ENCODE measurements around the gene FBP2. TPM values are rescaled to one million over a fixed set of nuclear protein-coding genes. Genes with fewer than 3 reads are reported as not detected.

FBP2 gene
- total and polyA plus RNA-seq, 2 donors (not counting 1 experiment from before 2014, with no cell fraction given), result not detected

GRCh38 chr9:94642501-94642900, 48.9 kb upstream of the FBP2 start:
- H3K27me3 Mint-ChIP-seq, result no peaks in the 10 kb centered on the region
- peaks cover 18% of the 10 kb centered on the region for H3K4me1 Mint-ChIP-seq
- no peaks in the 10 kb centered on the region for H3K9me3 ChIP-seq (ENCODE audit: control extremely low read depth in 1 of 3, control insufficient read depth in 2 of 3, insufficient read depth in 1 of 3, low read length in 2 of 3)
- DNase-seq, result no peak
- H3K27ac ChIP-seq (ENCODE audit: low read length in 2 of 2), result no peak overlapping the region
- no peak for TF ChIP-seq EZH2 (IDR thresholded peaks at IDR 0.05; ENCODE audit: borderline replicate concordance, insufficient read depth, low read depth, low read length, poor library complexity, severe bottlenecking)
- TF ChIP-seq CTCF (IDR thresholded peaks at IDR 0.05), result no peak
- H3K4me3 ChIP-seq (ENCODE audit: control extremely low read depth in 1 of 5, extremely low read depth in 1 of 5, insufficient read depth in 1 of 5, low read depth in 2 of 5, low read length in 4 of 5), result no peak overlapping the region
- no peak overlapping the region for H3K4me3 Mint-ChIP-seq
- ChIA-PET POLR2A (no interaction called here), CTCF (interaction anchor here (0.9 to 1.2 kb wide), 3 partner anchors 14 to 224 kb away, joined by 3 to 5 read pairs (median 4); no protein-coding TSS in a partner anchor)
- H4K20me1 ChIP-seq (ENCODE audit: control insufficient read depth, insufficient read depth, low read length, poor library complexity, severe bottlenecking), result no peaks in the 10 kb centered on the region
- H3K79me2 ChIP-seq (ENCODE audit: control insufficient read depth, insufficient read depth, low read length), result no peaks in the 10 kb centered on the region
- 75% methylated on average over 5 of the region's 5 CpGs for WGBS (ENCODE audit: insufficient coverage)
- no peak overlapping the region for H3K9ac ChIP-seq (ENCODE audit: low read length)
- no peaks in the 10 kb centered on the region for H3K36me3 ChIP-seq (replicated peaks in 1 of 2; ENCODE audit: control extremely low read depth in 1 of 2, control insufficient read depth in 1 of 2, extremely low read depth in 1 of 2, insufficient read depth in 2 of 2, low read length in 1 of 2)
- no peak overlapping the region for H2AFZ ChIP-seq (ENCODE audit: insufficient read depth, low read depth, low read length, poor library complexity, severe bottlenecking)
- no peak overlapping the region for H3K4me2 ChIP-seq (replicated peaks; ENCODE audit: low read depth, low read length, poor library complexity, severe bottlenecking)
- no peaks in the 10 kb centered on the region for H3K9me3 Mint-ChIP-seq (ENCODE audit: insufficient read depth)
- H3K27ac Mint-ChIP-seq, result no peak overlapping the region
- intact Hi-C loops (cut with micrococcal nuclease), result no loop called here
- no peak for ATAC-seq (ENCODE audit: low read depth)
- peaks cover 0 to 5% (median 2%) of the 10 kb centered on the region in 4 experiments for H3K27me3 ChIP-seq (replicated peaks in 1 of 4; ENCODE audit: control extremely low read depth in 1 of 4, control insufficient read depth in 3 of 4, insufficient read depth in 4 of 4, low read length in 3 of 4)
- H3K4me1 ChIP-seq (ENCODE audit: control insufficient read depth in 2 of 2, insufficient read depth in 2 of 2, low read length in 2 of 2), result peaks cover 10 to 18% of the 10 kb centered on the region in 2 donors

- 49% methylated on average over 10 of the region's 15 CpGs for WGBS (ENCODE audit: insufficient coverage)
- Histone ChIP-seq H3K79me2 (ENCODE audit: control insufficient read depth, insufficient read depth, low read length) (no peaks in the 10 kb centered on the region), H3K27me3 (replicated peaks in 1 of 4; ENCODE audit: control extremely low read depth in 1 of 4, control insufficient read depth in 3 of 4, insufficient read depth in 4 of 4, low read length in 3 of 4) (peaks cover 0 to 5% (median 2%) of the 10 kb centered on the region in 4 experiments), H4K20me1 (ENCODE audit: control insufficient read depth, insufficient read depth, low read length, poor library complexity, severe bottlenecking) (no peaks in the 10 kb centered on the region), H3K4me3 (ENCODE audit: control extremely low read depth in 1 of 5, extremely low read depth in 1 of 5, insufficient read depth in 1 of 5, low read depth in 2 of 5, low read length in 4 of 5) (peak overlapping the region in 4 of 5 experiments; percentile 56 to 79 (median 66)), H3K4me2 (replicated peaks; ENCODE audit: low read depth, low read length, poor library complexity, severe bottlenecking) (peak overlapping the region; percentile 90), H3K36me3 (replicated peaks in 1 of 2; ENCODE audit: control extremely low read depth in 1 of 2, control insufficient read depth in 1 of 2, extremely low read depth in 1 of 2, insufficient read depth in 2 of 2, low read length in 1 of 2) (no peaks in the 10 kb centered on the region), H3K9ac (ENCODE audit: low read length) (peak overlapping the region; percentile 78), H3K27ac (ENCODE audit: low read length in 2 of 2) (peak overlapping the region in 1 of 2 donors; percentile 59), H3K4me1 (ENCODE audit: control insufficient read depth in 2 of 2, insufficient read depth in 2 of 2, low read length in 2 of 2) (peaks cover 10 to 18% of the 10 kb centered on the region in 2 donors), H3K9me3 (ENCODE audit: control extremely low read depth in 1 of 3, control insufficient read depth in 2 of 3, insufficient read depth in 1 of 3, low read length in 2 of 3) (no peaks in the 10 kb centered on the region), H2AFZ (ENCODE audit: insufficient read depth, low read depth, low read length, poor library complexity, severe bottlenecking) (peak overlapping the region; percentile 96)
- Mint-ChIP-seq H3K4me1 (peaks cover 18% of the 10 kb centered on the region), H3K9me3 (ENCODE audit: insufficient read depth) (no peaks in the 10 kb centered on the region), H3K27ac (peak overlapping the region; percentile 83), H3K27me3 (peaks cover 3% of the 10 kb centered on the region), H3K4me3 (peak overlapping the region; percentile 94)
- DNase-seq (no peak), ATAC-seq (ENCODE audit: low read depth) (no peak)
- intact Hi-C loops (cut with micrococcal nuclease), result no loop called here
- TF ChIP-seq CTCF (IDR thresholded peaks at IDR 0.05) (no peak), EZH2 (IDR thresholded peaks at IDR 0.05; ENCODE audit: borderline replicate concordance, insufficient read depth, low read depth, low read length, poor library complexity, severe bottlenecking) (no peak)
- CTCF ChIA-PET, result interaction anchor here (0.7 kb wide), 1 partner anchor 41 kb away, joined by 4 read pairs; no protein-coding TSS in a partner anchor
- POLR2A ChIA-PET, result interaction anchor here (0.7 to 1.2 kb wide), 2 partner anchors 17 to 1300 kb away, joined by 4 to 8 read pairs; no protein-coding TSS in a partner anchor
Observed at GRCh38 chr9:94639999-94640376, 46.4 kb upstream of the FBP2 start.

Measured in B cell (primary cell).